NOMO-1 (cell line): Measurements from ENCODE around the gene MCUB.
A peak's percentile ranks its signal among the peaks of the same experiment; 100 is the strongest.

Source experiments
- DNase-seq, 2 experiments: peaks; one replicate each; lab custom pipeline; 2025; ENCODE audit not compliant: unreplicated experiment in 2 of 2; lab: John Stamatoyannopoulos, UW

MCUB gene

GRCh38 chr4:109728385-109728784 lies 168.3 kb downstream of the MCUB start:
- DNase-seq, result no peak

DNA sequence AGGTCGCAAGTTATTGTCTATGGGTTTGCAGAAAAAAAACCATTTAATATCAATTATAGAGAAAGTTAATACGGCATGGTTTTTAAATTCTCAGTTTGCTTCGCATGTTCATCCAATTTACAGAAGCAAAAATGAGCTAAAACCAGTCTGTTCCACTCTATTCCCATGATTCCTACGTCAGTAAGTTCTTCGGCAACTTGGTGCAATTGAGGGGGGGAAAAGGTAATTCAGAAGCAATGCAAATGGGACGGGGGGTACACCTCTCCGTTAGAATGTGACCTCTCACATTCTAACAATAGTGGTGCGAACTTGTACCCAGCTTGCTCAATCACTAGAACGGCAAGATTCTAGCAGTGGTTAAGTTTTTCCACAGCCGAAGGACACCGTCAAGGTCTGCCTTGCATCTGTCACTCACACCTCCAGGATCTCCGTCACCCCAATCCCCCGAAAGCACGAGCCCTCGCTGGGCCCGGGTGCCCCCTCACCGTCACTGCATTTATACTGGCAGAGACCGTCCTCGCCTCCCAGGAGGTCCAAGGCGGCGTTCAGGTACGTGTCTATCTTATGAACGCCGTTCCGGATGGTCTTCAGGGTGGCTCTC lies 169.2 kb downstream of the MCUB start:
- DNase-seq, result peak in 1 of 2 experiments; percentile 47

DNA sequence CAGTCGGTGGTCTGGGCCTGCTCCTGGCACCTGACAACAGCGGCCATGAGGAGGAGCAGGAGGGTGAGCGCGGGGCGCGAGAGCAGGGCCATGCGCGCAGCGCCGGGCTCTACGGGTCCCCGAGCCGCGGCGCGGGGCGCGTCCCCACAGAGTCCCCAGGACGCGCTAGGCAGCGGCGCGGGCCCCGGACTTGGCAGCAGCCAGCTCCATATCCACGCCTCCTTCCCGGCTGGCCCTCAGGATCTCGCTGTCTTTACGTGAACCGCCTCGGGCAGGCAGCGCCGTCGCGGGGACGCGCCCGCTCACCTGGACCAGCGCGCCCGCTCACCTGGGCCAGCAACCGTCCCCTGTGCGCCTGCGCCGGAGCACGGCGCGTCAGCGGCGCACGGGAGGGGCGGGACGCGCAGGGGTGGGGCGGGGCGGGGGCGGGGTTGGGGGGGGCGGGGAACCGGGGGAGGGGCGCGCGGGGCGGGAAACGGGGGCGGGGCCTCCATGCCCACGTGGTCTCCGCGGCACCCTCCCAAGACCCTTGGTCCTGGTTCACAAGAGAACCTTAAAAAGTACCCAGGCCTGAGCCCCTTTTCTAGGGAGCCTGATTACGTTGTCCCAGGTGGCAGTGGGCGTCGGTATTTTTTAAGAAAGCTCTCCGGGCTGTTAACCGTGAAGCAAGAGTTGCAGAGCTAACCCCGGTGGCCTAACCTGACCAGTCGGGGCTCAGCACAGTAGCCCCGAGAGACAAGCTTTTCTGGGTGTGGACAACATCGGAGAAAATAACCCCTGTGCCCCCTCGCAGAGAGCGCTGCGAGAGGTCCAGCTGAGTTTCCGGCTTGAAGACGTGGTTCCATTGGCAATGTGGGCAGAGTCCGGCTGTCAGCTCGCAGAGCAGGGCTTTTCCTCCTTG lies 169.9 kb downstream of the MCUB start, which contains the start of gene PLA2G12A:
Gene PLA2G12A, minus strand, starts transcription at position 353 of the 901 bp plus-strand sequence. Its CDS starts 261 bp downstream, at position 92.
- peak; percentile 38 to 55 for DNase-seq

DNA sequence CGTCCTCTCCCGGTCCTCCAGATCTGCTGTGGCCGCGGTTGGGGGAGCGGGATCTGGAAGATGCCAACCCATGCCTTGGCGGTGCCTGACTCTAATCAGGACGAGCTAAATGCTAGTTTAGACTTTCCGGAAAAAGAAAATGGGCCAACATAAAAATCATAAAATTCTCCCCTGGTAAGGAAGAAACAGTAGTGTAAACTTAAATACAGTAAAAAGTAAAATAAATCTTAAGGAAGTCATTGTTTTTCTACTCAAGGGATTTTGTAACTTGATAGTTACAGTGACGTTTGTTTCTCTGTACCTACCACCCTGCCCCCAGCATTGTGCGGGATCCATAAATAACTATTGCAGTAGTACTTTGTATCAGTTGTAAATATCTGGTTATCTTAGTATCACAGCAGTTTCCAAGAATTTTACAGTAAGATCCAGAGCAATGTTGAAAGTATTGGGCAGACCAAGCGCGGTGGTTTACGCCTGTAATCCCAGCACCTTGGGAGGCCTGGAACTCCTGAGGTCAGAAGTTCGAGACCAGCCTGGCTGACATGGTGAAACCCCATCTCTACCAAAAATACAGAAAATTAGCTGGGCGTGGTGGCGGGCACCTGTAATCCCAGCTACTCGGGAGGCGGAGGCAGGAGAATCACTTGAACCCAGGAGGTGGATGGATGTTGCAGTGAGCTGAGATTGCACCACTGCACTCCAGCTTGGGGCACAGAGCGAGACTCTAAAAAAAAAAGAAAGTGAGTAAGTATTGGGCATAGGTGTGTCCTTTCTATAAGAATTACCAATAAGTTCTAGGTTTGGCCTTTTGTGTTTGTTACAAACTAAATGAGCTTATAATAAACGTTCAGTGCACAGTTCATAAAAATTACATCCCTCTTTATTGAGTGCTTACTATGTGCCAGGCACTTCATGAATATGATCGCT lies 170.8 kb downstream of the MCUB start:
- DNase-seq, result no peak

DNA sequence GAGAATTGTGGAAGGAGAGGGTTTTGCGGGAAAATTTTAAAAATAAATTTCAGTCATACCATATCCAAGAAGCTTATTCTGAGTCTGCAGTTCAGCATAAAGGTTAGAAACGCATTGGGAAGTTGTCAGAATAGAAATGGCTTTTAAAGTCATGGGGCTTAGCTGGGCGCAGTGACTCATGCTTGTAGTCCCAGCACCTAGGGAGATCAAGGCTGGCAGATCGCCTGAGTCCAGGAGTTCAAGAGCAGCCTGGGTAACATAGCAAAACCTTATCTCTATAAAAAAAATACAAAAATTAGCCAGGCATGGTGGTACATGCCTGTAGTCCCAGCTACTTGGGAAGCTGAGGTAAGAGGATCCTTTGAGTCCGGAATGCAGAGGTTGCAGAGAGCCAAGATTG lies 173.7 kb downstream of the MCUB start:
- no peak for DNase-seq

DNA sequence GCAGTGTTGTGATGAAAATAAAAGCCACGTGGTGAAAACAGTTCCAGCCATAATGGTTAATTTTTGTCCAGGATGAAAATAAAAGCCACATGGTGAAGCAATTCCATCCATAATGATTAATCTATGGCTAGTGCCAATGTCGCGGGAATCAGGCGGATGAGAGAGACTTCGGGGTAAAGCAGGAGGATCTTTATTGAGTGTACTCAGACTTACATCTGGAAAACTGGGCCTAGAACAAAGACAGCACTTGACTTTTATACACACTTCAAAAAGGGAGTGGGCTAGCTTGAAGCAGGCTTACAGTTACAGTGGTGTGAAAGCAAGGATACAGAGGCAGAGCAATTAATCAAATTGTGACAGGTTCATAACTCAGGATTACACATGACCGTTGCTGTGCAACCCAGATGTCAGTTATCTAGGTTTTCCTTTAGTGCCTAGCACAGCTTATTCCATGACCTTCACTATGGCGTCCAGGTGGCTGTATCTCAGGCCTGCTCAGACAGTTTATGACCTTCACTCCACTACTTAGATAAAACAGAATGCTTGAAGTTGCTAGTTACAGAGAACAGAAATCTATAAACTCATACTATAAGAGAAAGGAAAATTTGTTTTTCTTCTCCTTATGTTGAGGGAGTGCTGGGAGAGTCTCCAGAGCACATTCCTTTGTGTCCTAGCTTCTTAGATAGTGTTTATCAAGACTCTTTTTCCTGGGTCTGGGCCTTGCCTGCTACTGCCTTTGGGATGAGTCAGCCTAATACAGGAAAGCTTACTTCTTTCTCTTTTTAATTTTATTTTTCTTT lies 175.7 kb downstream of the MCUB start:
- no peak for DNase-seq
